Peyer's patch (tissue), 4 donors: Measurements from ENCODE around the gene LIME1. TPM values are rescaled to one million over a fixed set of nuclear protein-coding genes. Genes with fewer than 3 reads are reported as not detected.
"Not testable (repeated sequence)": the region's sequence is repeated elsewhere in the genome, so short reads cannot be mapped to it uniquely, and the experiment has no call there.

Source experiments
- DNase-seq, 3 donors: peaks; one replicate each; pipeline ENCODE4 v3.0.0-alpha.2; 2017 to 2019
- H3K27ac ChIP-seq, 4 donors: fragments of 200-600 bp; sonication (generic); one replicate each; pipeline ENCODE4 v1.5.1; 2016 to 2019
- H3K27me3 ChIP-seq, 2 donors: fragments of 200-600 bp; sonication (generic); one replicate each; pipeline ENCODE4 v1.5.1; 2019
- H3K36me3 ChIP-seq, 3 donors: fragments of 200-600 bp; sonication (generic); one replicate each; pipeline ENCODE4 v1.5.1; 2016 to 2019
- H3K4me1 ChIP-seq, 4 donors: fragments of 200-600 bp; sonication (generic); one replicate each; pipeline ENCODE4 v1.5.1; 2016 to 2019
- H3K4me3 ChIP-seq, 4 donors: fragments of 200-600 bp; sonication (generic); 1 replicate in 3 of 4; 2 replicates in 1 of 4; pipeline ENCODE4 v1.5.1; 2016 to 2019; ENCODE audit warnings: mild to moderate bottlenecking in 1 of 4
- H3K9me3 ChIP-seq, 4 donors: fragments of 200-600 bp; sonication (generic); one replicate each; pipeline ENCODE4 v1.5.1; 2016 to 2019; ENCODE audit warnings: mild to moderate bottlenecking in 1 of 4
- CTCF ChIP-seq, 6 experiments: fragments of 450-650 bp in 4 of 6; fragments of 200-600 bp in 2 of 6; sonication (generic) in 1 of 6; IDR thresholded peaks; one replicate each; pipeline ENCODE4 v1.5.1; 2017 to 2019; ENCODE audit warnings: antibody characterized with exemption in 6 of 6, mild to moderate bottlenecking in 3 of 6, moderate library complexity in 1 of 6
- POLR2A ChIP-seq, 2 donors: fragments of 450-650 bp; IDR thresholded peaks; one replicate each; pipeline ENCODE4 v1.5.1; 2017; ENCODE audit warnings: antibody characterized with exemption in 2 of 2, mild to moderate bottlenecking in 2 of 2, moderate library complexity in 2 of 2
- total RNA-seq, 4 donors: library from RNA; depleted of rRNA; stranded (reverse); fragments of >200 nt; gene quantifications; one replicate each; pipeline ENCODE4 v1.1.0, GENCODE V29; 2016

Gene LIME1
- total RNA-seq, 4 donors from 2014 or later, result 32.6 to 55.3 (median 41.0) TPM

GRCh38 chr20:63711085-63711645 is 25.3 kb upstream of the LIME1 start:
- peaks cover 0 to 59% (median 0%) of the 10 kb centered on the region in 3 donors for H3K36me3 ChIP-seq
- H3K27me3 ChIP-seq, result no peaks in the 10 kb centered on the region
- H3K9me3 ChIP-seq, result peaks cover 0 to 5% (median 0%) of the 10 kb centered on the region in 4 donors
- peaks cover 4 to 21% (median 17%) of the 10 kb centered on the region in 4 donors for H3K4me1 ChIP-seq
- no peak for DNase-seq
- no peak overlapping the region for H3K4me3 ChIP-seq
- TF ChIP-seq POLR2A (IDR thresholded peaks at IDR 0.05), result no peak
- no peak overlapping the region for H3K27ac ChIP-seq

- TF ChIP-seq POLR2A (IDR thresholded peaks at IDR 0.05) (no peak), CTCF (IDR thresholded peaks at IDR 0.05) (no peak)
- H3K27me3 ChIP-seq, result no peaks in the 10 kb centered on the region
- DNase-seq, result no peak
- peaks cover 4 to 12% (median 8%) of the 10 kb centered on the region in 4 donors for H3K4me1 ChIP-seq
- H3K27ac ChIP-seq, result no peak overlapping the region
- peaks cover 0 to 60% (median 0%) of the 10 kb centered on the region in 3 donors for H3K36me3 ChIP-seq
- no peak overlapping the region for H3K4me3 ChIP-seq
- H3K9me3 ChIP-seq, result peaks cover 0 to 5% (median 0%) of the 10 kb centered on the region in 4 donors
Measured at GRCh38 chr20:63712191-63712590, 24.3 kb upstream of the LIME1 start.

- DNase-seq, result no peak
- no peak overlapping the region for H3K27ac ChIP-seq
- no peak overlapping the region for H3K4me3 ChIP-seq
- no peaks in the 10 kb centered on the region for H3K27me3 ChIP-seq
- peaks cover 0 to 5% (median 0%) of the 10 kb centered on the region in 4 donors for H3K9me3 ChIP-seq
- peaks cover 0 to 78% (median 0%) of the 10 kb centered on the region in 3 donors for H3K36me3 ChIP-seq
- TF ChIP-seq POLR2A (IDR thresholded peaks at IDR 0.05) (no peak), CTCF (IDR thresholded peaks at IDR 0.05) (no peak)
- no peaks in the 10 kb centered on the region for H3K4me1 ChIP-seq
Measured at GRCh38 chr20:63714858-63715257, 21.6 kb upstream of the LIME1 start.

- H3K36me3 ChIP-seq, result peaks cover 0 to 68% (median 0%) of the 10 kb centered on the region in 3 donors
- no peaks in the 10 kb centered on the region for H3K4me1 ChIP-seq
- no peak overlapping the region for H3K27ac ChIP-seq
- no peak for TF ChIP-seq CTCF (IDR thresholded peaks at IDR 0.05)
- TF ChIP-seq POLR2A (IDR thresholded peaks at IDR 0.05), result no peak
- H3K4me3 ChIP-seq, result no peak overlapping the region
- no peaks in the 10 kb centered on the region for H3K27me3 ChIP-seq
- no peak for DNase-seq
- peaks cover 0 to 5% (median 0%) of the 10 kb centered on the region in 4 donors for H3K9me3 ChIP-seq
Measured at GRCh38 chr20:63718996-63719395, 17.5 kb upstream of the LIME1 start.

GRCh38 chr20:63722967-63723622 is 13.4 kb upstream of the LIME1 start:
- not testable (repeated sequence) for H3K27ac ChIP-seq, H3K27me3 ChIP-seq, H3K9me3 ChIP-seq, DNase-seq, H3K4me3 ChIP-seq
- Histone ChIP-seq H3K36me3 (peaks cover 0 to 42% (median 0%) of the 10 kb centered on the region in 3 donors), H3K4me1 (peaks cover 0 to 11% (median under 1%) of the 10 kb centered on the region in 4 donors)

- not testable (repeated sequence) for H3K9me3 ChIP-seq, H3K27me3 ChIP-seq, H3K4me3 ChIP-seq, DNase-seq
- peak overlapping the region; percentile 35 to 70 (median 52) for H3K27ac ChIP-seq
- H3K4me1 ChIP-seq, result peaks cover 0 to 21% (median 16%) of the 10 kb centered on the region in 4 donors
- H3K36me3 ChIP-seq, result peaks cover 0 to 29% (median 0%) of the 10 kb centered on the region in 3 donors
Measured at GRCh38 chr20:63730189-63730733, 6.2 kb upstream of the LIME1 start.

GRCh38 chr20:63731410-63731809 is 5.1 kb upstream of the LIME1 start:
- H3K4me3 ChIP-seq, result no peak overlapping the region
- no peak for TF ChIP-seq CTCF (IDR thresholded peaks at IDR 0.05)
- TF ChIP-seq POLR2A (IDR thresholded peaks at IDR 0.05), result no peak
- H3K27ac ChIP-seq, result peak overlapping the region in 1 of 4 donors; percentile 70
- H3K9me3 ChIP-seq, result no peaks in the 10 kb centered on the region
- no peak for DNase-seq
- peaks cover 0 to 29% (median 19%) of the 10 kb centered on the region in 4 donors for H3K4me1 ChIP-seq
- no peaks in the 10 kb centered on the region for H3K27me3 ChIP-seq
- peaks cover 0 to 37% (median 0%) of the 10 kb centered on the region in 3 donors for H3K36me3 ChIP-seq
